ENCODE measurements around the gene NMUR2. TPM values are rescaled to one million over a fixed set of nuclear protein-coding genes. Genes with fewer than 3 reads are reported as not detected.
A peak's percentile ranks its signal among the peaks of the same experiment; 100 is the strongest.

Gene NMUR2
- total and polyA plus RNA-seq, 2 of the 8 experiments (the other 6 are each of a cell fraction or from before 2014, with no cell fraction given), result 0.11 TPM; not detected in 1

- Histone ChIP-seq H3K4me2 (ENCODE audit: insufficient read depth in 1 of 2, low read depth in 2 of 2, low read length in 2 of 2) (no peak overlapping the region), H4K91ac (replicated peaks; ENCODE audit: insufficient read length, low read length) (no peak overlapping the region), H2BK12ac (ENCODE audit: low read depth, low read length) (no peak overlapping the region), H3K9ac (replicated peaks in 1 of 4; ENCODE audit: extremely low read depth in 1 of 4, low read depth in 3 of 4, low read length in 3 of 4) (no peak overlapping the region), H3K27ac (ENCODE audit: low read depth, low read length) (no peak overlapping the region), H3K4ac (replicated peaks; ENCODE audit: insufficient read length, low read depth, low read length) (no peak overlapping the region), H3K79me2 (ENCODE audit: control insufficient read depth in 1 of 2, insufficient read depth in 2 of 2, low read length in 2 of 2) (no peaks in the 10 kb centered on the region), H3K79me1 (ENCODE audit: low read depth, low read length) (no peaks in the 10 kb centered on the region), H3K23ac (ENCODE audit: insufficient read length) (no peak overlapping the region), H2BK15ac (ENCODE audit: low read length) (no peak overlapping the region), H3K4me3 (ENCODE audit: extremely low read depth in 1 of 4, insufficient read depth in 2 of 4, low read depth in 3 of 4, low read length in 4 of 4) (no peak overlapping the region), H3K23me2 (ENCODE audit: low read depth, low read length) (no peaks in the 10 kb centered on the region), H3K36me3 (ENCODE audit: control insufficient read depth in 2 of 4, insufficient read depth in 4 of 4, low read length in 3 of 4) (no peaks in the 10 kb centered on the region), H3K14ac (ENCODE audit: insufficient read length) (no peak overlapping the region), H4K8ac (ENCODE audit: extremely low read depth, insufficient read depth, low read length) (no peak overlapping the region), H2BK20ac (ENCODE audit: low read length) (no peak overlapping the region), H3K9me3 (ENCODE audit: insufficient read depth in 2 of 2, low read depth in 1 of 2, low read length in 1 of 2) (no peaks in the 10 kb centered on the region), H3K4me1 (replicated peaks in 1 of 4; ENCODE audit: control insufficient read depth in 3 of 4, insufficient read depth in 4 of 4, low read length in 3 of 4) (peaks cover 0 to 6% (median 0%) of the 10 kb centered on the region in 4 experiments; a peak in 1 of 7 replicates), H2BK5ac (ENCODE audit: low read depth, low read length) (no peak overlapping the region), H3K56ac (replicated peaks; ENCODE audit: insufficient read length, low read depth, low read length) (no peak overlapping the region), H2AK5ac (ENCODE audit: low read depth, low read length) (no peak overlapping the region), H2BK120ac (replicated peaks; ENCODE audit: low read depth, low read length) (no peak overlapping the region), H4K5ac (ENCODE audit: insufficient read length, low read depth, low read length) (no peak overlapping the region), H3K18ac (ENCODE audit: extremely low read depth, low read length) (no peak overlapping the region), H4K20me1 (replicated peaks in 1 of 2; ENCODE audit: control insufficient read depth in 1 of 2, insufficient read depth in 2 of 2, low read length in 2 of 2) (no peaks in the 10 kb centered on the region), H2AFZ (ENCODE audit: low read length) (no peak overlapping the region), H3K27me3 (replicated peaks in 1 of 4; ENCODE audit: control insufficient read depth in 3 of 4, extremely low read depth in 1 of 4, insufficient read depth in 3 of 4, low read length in 3 of 4) (no peaks in the 10 kb centered on the region)
- ChIA-PET POLR2A (ENCODE audit: partially characterized antibody) (no interaction called here), CTCF (ENCODE audit: partially characterized antibody) (interaction anchor here (1.8 to 2.1 kb wide), 3 partner anchors 9 to 94 kb away, joined by 5 to 7 read pairs (median 6); no protein-coding TSS in a partner anchor)
- no peak for TF ChIP-seq SP1 (IDR thresholded peaks at IDR 0.05; ENCODE audit: low read depth, low read length)
- TF ChIP-seq MAFK (IDR thresholded peaks at IDR 0.05; ENCODE audit: low read depth, low read length), result no peak
- TF ChIP-seq KDM1A (IDR thresholded peaks at IDR 0.05; ENCODE audit: borderline replicate concordance, low read length), result no peak
- no peak for TF ChIP-seq BACH1 (IDR thresholded peaks at IDR 0.05; ENCODE audit: low read length)
- TF ChIP-seq ZNF274 (IDR thresholded peaks at IDR 0.05; ENCODE audit: borderline replicate concordance, extremely low read depth, low read length), result no peak
- no peak for TF ChIP-seq EZH2 (IDR thresholded peaks at IDR 0.05; ENCODE audit: low read depth, low read length, severe bottlenecking)
- no peak for TF ChIP-seq NANOG (IDR thresholded peaks at IDR 0.05; ENCODE audit: insufficient read depth, low read depth, low read length, poor library complexity, severe bottlenecking)
- TF ChIP-seq CTCF (IDR thresholded peaks at IDR 0.05; ENCODE audit: control extremely low read depth in 1 of 3, insufficient read depth in 1 of 3, low read depth in 1 of 3, low read length in 3 of 3), result peak in 1 of 3 experiments; percentile 13; a peak in 1 of 4 replicates
- FAIRE-seq, result no peak
- WGBS, 2 experiments (ENCODE audit: extremely low coverage in 1 of 2, insufficient coverage in 1 of 2, insufficient read length in 1 of 2, insufficient replicate concordance in 2 of 2, low coverage in 1 of 2, low lambda C conversion rate in 2 of 2, missing lambda C conversion rate in 1 of 2), result 98% methylated on average over 2 of the region's 2 CpGs; no CpG with 5 or more reads in 1 of the 2 experiments
- DNase-seq (ENCODE audit: low read depth in 1 of 2, low spot score in 2 of 2), result no peak
These were observed 38.9 kb upstream of the NMUR2 start for GRCh38 chr5:152443935-152444334.

Measured in H1 (cell line).